COLO668 (cell line): ENCODE measurements around the gene CSNK1D.

Experiments
- DNase-seq: peaks from one replicate; lab custom pipeline; 2025; ENCODE audit not compliant: unreplicated experiment; lab: John Stamatoyannopoulos, UW

CSNK1D gene

DNA sequence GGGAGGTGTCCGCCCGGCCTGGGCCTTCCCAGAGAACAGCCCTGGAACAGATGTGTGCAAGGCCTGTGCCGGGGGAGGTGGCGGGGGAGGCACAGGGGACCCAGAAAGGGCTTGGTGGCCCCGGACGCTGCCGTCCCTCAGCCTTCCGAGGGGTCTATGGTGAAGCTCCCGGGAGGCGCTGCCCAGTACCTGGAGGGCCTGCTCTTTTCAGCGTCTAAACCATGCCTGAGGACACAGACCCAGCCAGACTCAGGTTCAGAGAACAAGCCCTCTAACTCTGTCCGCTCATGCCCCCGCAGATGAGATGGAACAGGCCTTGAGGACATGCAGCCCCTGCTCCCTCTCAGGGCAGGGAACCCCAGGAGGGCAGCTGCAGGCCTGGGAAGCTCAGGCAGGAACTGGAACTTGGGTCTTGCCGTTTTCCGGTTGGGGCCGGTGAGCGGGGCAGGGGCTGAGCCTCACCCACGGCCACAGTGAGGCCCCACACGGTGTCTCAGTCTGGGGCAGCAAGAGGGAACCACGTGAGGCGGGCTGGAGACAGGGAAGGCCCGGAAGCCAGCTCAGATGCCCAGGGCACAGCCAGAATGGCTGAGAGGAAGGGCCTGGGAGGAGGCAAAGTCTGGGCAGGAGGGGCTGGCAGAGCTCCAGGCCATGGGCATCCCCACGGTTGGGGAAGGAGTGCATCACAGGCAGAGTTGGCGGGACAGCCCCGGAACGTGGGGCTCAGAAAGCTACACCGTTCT, 32.1 kb downstream of the CSNK1D start:
- DNase-seq = no peak

- DNase-seq = no peak
Observed at GRCh38 chr17:82240506-82241182, 32.9 kb downstream of the CSNK1D start.

GRCh38 chr17:82239926-82240505, 33.5 kb downstream of the CSNK1D start:
- DNase-seq = no peak

GRCh38 chr17:82239401-82239925, 34.0 kb downstream of the CSNK1D start:
- no peak for DNase-seq

DNA sequence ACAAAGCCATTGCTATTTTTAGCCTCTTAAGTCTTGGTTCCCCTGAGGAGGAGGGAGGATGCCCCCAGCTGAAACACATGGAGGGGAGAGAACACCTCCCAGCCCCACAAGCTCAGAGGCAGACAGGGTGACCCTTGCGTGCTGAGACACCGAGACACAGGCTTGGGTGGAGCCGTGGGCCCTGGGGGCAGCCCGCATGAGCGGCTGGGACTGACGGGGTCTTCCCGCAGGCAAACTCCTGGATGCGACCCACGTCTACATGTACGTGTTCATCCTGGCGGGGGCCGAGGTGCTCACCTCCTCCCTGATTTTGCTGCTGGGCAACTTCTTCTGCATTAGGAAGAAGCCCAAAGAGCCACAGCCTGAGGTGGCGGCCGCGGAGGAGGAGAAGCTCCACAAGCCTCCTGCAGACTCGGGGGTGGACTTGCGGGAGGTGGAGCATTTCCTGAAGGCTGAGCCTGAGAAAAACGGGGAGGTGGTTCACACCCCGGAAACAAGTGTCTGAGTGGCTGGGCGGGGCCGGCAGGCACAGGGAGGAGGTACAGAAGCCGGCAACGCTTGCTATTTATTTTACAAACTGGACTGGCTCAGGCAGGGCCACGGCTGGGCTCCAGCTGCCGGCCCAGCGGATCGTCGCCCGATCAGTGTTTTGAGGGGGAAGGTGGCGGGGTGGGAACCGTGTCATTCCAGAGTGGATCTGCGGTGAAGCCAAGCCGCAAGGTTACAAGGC, 34.9 kb downstream of the CSNK1D start:
- peak; percentile 67 for DNase-seq

GRCh38 chr17:82237746-82238471, 35.6 kb downstream of the CSNK1D start:
- DNase-seq = no peak

DNA sequence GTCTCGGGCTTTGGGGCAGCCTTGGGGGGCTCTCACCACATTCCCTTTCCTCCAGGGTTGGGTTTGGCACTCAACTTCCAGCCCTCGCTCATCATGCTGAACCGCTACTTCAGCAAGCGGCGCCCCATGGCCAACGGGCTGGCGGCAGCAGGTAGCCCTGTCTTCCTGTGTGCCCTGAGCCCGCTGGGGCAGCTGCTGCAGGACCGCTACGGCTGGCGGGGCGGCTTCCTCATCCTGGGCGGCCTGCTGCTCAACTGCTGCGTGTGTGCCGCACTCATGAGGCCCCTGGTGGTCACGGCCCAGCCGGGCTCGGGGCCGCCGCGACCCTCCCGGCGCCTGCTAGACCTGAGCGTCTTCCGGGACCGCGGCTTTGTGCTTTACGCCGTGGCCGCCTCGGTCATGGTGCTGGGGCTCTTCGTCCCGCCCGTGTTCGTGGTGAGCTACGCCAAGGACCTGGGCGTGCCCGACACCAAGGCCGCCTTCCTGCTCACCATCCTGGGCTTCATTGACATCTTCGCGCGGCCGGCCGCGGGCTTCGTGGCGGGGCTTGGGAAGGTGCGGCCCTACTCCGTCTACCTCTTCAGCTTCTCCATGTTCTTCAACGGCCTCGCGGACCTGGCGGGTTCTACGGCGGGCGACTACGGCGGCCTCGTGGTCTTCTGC, 36.3 kb downstream of the CSNK1D start:
- DNase-seq = peak; percentile 11

- peak; percentile 73 for DNase-seq
Observed at GRCh38 chr17:82236142-82236971, 37.1 kb downstream of the CSNK1D start.

DNA sequence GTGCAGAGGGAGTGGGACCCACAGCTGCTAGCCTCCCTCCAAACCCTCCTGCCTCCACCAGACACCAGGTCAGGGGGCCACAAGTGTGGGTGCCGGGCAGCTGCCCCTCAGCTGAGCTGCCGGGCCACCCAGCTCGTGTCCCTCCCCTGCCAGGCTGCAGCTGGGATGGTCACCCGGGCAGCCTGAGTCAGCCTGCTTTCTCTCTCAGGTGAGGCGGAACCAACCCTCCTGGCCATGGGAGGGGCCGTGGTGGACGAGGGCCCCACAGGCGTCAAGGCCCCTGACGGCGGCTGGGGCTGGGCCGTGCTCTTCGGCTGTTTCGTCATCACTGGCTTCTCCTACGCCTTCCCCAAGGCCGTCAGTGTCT, 37.7 kb downstream of the CSNK1D start:
- DNase-seq = peak; percentile 57

DNA sequence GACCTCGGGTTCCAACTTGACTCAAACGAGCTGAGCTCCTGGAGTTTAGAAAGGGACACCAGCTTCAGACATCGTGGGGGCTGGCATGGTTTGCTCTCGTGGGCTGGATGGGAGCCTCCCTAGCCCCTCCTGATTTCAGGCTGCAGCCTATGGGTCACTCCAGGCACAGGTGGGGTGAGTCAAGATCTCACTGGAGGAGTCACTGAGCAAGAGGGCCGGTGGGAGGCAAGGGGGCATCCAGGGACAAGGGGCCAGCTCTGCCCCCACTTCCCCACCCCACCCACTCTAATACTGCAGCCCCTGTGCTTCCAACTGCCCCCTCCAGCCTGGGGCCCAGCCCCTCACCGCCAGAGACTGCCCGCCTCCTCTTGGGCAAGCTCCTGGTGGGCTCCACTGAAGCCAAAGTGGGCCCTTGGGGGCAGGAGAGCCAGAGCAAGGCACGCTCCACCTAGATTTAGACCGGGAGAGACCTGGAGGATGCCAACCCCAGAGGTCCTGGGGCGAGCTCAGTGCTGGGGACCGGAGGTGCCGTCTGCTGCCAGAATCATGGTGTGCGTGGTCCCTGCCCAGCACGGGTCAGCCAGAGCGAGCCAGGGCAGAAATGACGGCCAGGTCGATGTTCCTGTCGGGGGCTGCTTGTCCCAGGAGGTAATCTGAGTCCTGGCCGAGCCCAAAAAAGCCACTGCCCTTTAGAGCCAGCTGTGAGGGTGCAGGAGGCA, 38.3 kb downstream of the CSNK1D start:
- no peak for DNase-seq

DNA sequence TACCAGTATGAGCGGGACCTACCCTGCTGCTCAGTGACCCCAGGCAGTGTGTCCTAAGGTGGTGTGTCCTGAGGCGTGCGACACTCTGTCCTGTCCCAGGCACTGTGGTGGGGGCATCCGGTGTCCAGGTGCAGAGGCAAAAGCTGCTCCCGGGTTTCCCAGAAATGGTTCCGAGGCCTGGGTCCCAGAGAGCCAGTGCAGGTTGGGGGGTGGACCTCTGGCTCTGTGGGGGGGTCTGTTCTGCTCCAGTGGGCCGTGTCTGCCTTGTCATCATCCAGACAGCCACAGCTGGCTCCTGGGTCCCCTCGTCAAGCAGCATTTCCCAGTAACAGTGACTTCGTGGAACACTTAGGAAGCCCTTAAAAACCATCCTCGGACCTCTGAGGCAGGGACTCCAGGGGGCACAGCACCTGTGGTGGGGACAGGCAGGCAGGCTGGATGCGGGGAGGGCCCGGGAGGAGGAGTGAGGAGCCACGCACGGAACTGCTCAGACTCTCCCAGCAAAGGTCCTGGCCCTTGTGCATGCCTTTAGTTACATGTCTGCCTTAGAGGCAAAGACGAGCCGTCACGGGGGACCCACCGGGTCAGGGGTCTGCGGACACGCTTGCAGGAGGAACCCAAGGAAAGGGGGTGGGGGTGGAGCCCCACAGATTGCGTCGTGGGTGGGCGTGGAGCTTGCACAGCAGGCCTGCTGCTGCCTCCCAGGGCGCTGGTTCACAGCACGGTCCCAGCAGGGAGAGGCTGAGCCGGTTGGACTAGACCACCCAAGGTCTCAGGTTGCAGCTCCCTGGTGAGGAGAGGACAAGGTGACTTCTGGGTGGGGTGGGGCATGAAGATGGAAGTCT, 39.1 kb downstream of the CSNK1D start:
- no peak for DNase-seq

GRCh38 chr17:82232876-82233785, 40.4 kb downstream of the CSNK1D start:
- no peak for DNase-seq

- DNase-seq = no peak
Observed at GRCh38 chr17:82232322-82232820, 41.1 kb downstream of the CSNK1D start.

- peak; percentile 32 for DNase-seq
Observed at GRCh38 chr17:82231562-82232321, 41.8 kb downstream of the CSNK1D start.

DNA sequence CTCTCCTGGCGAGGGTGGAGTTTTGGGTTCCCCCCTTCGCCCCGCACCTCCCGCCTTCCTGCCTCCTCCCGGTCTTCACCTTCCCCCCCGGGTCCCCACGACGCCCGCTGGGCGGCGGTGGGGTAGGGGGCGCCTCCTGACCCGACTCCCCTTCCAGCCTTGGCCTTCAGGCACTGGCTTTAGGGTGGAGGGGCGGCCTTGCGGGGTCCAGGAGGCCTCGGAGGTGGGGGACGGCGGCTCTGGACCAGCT, 42.3 kb downstream of the CSNK1D start:
- no peak for DNase-seq
